ENCODE results near the gene KCNN1. TPM values are rescaled to one million over a fixed set of nuclear protein-coding genes. Genes with fewer than 3 reads are reported as not detected.
"Not testable (repeated sequence)": the region's sequence is repeated elsewhere in the genome, so short reads cannot be mapped to it uniquely, and the experiment has no call there.

The KCNN1 gene
- polyA plus RNA-seq (2013, experiment 1 of 2) = 0.12 TPM
- 0.15 TPM for polyA plus RNA-seq (2013, experiment 2 of 2)

DNA sequence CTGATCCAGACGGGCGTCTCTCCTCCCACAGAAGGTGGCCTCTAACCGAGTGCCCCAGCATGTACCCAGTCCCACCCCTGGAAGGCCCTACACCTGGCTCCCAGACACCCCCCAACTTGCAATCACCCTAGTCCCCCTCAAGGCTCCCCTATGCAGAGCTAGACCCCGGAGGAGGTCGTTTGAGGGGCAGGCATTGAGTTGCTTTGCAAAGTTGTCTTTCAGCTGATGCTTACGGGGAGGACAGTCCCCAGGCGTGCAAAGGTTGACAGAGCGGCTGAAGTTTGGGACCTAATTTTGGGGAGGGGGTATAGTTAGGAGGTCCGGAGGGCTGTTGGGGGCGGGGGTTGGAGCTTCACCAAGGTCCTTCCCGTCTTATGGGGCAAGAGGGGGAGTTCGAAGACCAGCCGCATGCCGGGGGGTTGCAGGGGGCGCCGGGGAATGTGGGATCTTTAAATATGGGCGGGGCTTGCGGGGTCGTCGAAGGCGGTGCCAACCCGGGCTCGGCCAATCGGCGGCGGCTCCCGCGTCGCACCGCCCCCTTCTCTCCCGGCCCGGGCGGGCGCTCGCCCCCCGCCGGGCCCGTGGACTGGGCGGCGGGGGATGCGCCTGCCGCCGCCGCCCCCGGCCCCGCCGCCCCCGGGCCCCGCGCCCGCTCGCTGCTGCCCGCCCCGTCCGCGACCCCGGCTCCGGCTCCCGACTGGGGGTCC, at the start of gene KCNN1:
KCNN1 (plus strand) TSS at position 558 of the 707 bp plus-strand sequence. CDS start 6,782 bp downstream, outside the sequence.
- no peak within 1 kb of the TSS for H2BK12ac ChIP-seq (ENCODE audit: low read length in 2 of 2)
- peak within 1 kb of the TSS in 1 of 2 experiments; percentile 17 for H3K23ac ChIP-seq (ENCODE audit: low read length in 2 of 2)
- no peak for DNase-seq
- H2AK5ac ChIP-seq (ENCODE audit: low read length, severe bottlenecking) = no peak within 1 kb of the TSS
- peaks cover 5% of the 10 kb centered on the region for H3K4me1 ChIP-seq (ENCODE audit: control insufficient read depth, insufficient read depth, low read depth, low read length)
- H4K91ac ChIP-seq (ENCODE audit: low read length) = no peak within 1 kb of the TSS
- no peak within 1 kb of the TSS for H2BK5ac ChIP-seq (ENCODE audit: low read depth, low read length, poor library complexity, severe bottlenecking)
- 30% methylated on average over 15 of the region's 59 CpGs for WGBS
- no peak within 1 kb of the TSS for H3K14ac ChIP-seq (ENCODE audit: low read length in 2 of 2)
- peaks cover 60% of the 10 kb centered on the region in 2 experiments for H3K27me3 ChIP-seq (ENCODE audit: control insufficient read depth in 1 of 2, insufficient read depth in 1 of 2, low read length in 2 of 2)
- H2AFZ ChIP-seq (ENCODE audit: low read depth, low read length) = no peak within 1 kb of the TSS
- H3K4me2 ChIP-seq (ENCODE audit: low read length, poor library complexity, severe bottlenecking) = no peak within 1 kb of the TSS
- H2BK120ac ChIP-seq (ENCODE audit: low read depth, low read length) = no peak within 1 kb of the TSS
- no peak within 1 kb of the TSS for H3K4ac ChIP-seq (ENCODE audit: low read depth in 1 of 2, low read length in 2 of 2)
- no peak within 1 kb of the TSS for H4K8ac ChIP-seq (ENCODE audit: low read length)
- H3K4me3 ChIP-seq (ENCODE audit: insufficient read depth in 1 of 2, low read depth in 1 of 2, low read length in 2 of 2) = no peak within 1 kb of the TSS
- H3K36me3 ChIP-seq (ENCODE audit: control insufficient read depth in 1 of 2, insufficient read depth in 2 of 2, low read depth in 1 of 2, low read length in 2 of 2) = no peaks in the 10 kb centered on the region
- H2BK15ac ChIP-seq (ENCODE audit: low read depth, poor library complexity, severe bottlenecking) = no peak within 1 kb of the TSS
- H3K9ac ChIP-seq (ENCODE audit: low read length) = no peak within 1 kb of the TSS
- H3K27ac ChIP-seq (ENCODE audit: low read length, poor library complexity, severe bottlenecking) = no peak within 1 kb of the TSS
- no peaks in the 10 kb centered on the region for H3K79me1 ChIP-seq (replicated peaks; ENCODE audit: low read length, poor library complexity, severe bottlenecking)
- H3K9me3 ChIP-seq (ENCODE audit: control insufficient read depth, low read length) = no peaks in the 10 kb centered on the region
- no peak within 1 kb of the TSS for H3K18ac ChIP-seq (ENCODE audit: low read depth in 1 of 2, low read length in 2 of 2)

DNA sequence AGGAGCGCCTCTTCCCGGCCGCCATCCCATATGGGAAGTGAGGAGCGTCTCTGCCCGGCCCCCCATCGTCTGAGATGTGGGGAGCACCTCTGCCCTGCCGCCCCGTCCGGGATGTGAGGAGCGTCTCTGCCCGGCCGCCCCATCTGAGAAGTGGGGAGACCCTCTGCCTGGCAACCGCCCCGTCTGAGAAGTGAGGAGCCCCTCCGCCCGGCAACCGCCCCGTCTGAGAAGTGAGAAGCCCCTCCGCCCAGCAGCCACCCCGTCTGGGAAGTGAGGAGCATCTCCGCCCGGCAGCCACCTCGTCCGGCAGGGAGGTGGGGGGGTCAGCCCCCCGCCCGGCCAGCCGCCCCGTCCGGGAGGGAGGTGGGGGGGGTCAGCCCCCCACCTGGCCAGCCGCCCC, 48.8 kb upstream of the KCNN1 start:
- not testable (repeated sequence) for H3K9me3 ChIP-seq (ENCODE audit: control insufficient read depth, low read length); H4K91ac ChIP-seq (ENCODE audit: low read length)

DNA sequence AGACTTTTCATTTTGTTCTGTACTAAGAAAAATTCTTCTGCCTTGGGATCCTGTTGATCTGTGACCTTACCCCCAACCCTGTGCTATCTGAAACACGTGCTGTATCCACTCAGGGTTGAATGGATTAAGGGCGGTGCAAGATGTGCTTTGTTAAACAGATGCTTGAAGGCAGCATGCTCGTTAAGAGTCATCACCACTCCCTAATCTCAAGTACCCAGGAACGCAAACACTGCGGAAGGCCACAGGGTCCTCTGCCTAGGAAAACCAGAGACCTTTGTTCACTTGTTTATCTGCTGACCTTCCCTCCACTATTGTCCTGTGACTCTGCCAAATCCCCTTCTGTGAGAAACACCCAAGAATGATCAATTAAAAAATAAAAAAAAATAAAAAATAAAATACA, 47.8 kb upstream of the KCNN1 start:
- H3K18ac ChIP-seq (ENCODE audit: low read depth in 1 of 2, low read length in 2 of 2); H3K27ac ChIP-seq (ENCODE audit: low read length, poor library complexity, severe bottlenecking); H3K4ac ChIP-seq (ENCODE audit: low read depth in 1 of 2, low read length in 2 of 2); H3K4me2 ChIP-seq (ENCODE audit: low read length, poor library complexity, severe bottlenecking); H2BK5ac ChIP-seq (ENCODE audit: low read depth, low read length, poor library complexity, severe bottlenecking); H4K8ac ChIP-seq (ENCODE audit: low read length); H2BK15ac ChIP-seq (ENCODE audit: low read depth, poor library complexity, severe bottlenecking); H3K4me1 ChIP-seq (ENCODE audit: control insufficient read depth, insufficient read depth, low read depth, low read length); H4K91ac ChIP-seq (ENCODE audit: low read length); H3K4me3 ChIP-seq (ENCODE audit: insufficient read depth in 1 of 2, low read depth in 1 of 2, low read length in 2 of 2); H3K79me1 ChIP-seq (replicated peaks; ENCODE audit: low read length, poor library complexity, severe bottlenecking); DNase-seq; H3K23ac ChIP-seq (ENCODE audit: low read length in 2 of 2); H3K14ac ChIP-seq (ENCODE audit: low read length in 2 of 2); H2AFZ ChIP-seq (ENCODE audit: low read depth, low read length); H3K36me3 ChIP-seq (ENCODE audit: control insufficient read depth in 1 of 2, insufficient read depth in 2 of 2, low read depth in 1 of 2, low read length in 2 of 2); H3K9me3 ChIP-seq (ENCODE audit: control insufficient read depth, low read length); H3K9ac ChIP-seq (ENCODE audit: low read length); H2AK5ac ChIP-seq (ENCODE audit: low read length, severe bottlenecking); H2BK120ac ChIP-seq (ENCODE audit: low read depth, low read length); H3K27me3 ChIP-seq (ENCODE audit: control insufficient read depth in 1 of 2, insufficient read depth in 1 of 2, low read length in 2 of 2); H2BK12ac ChIP-seq (ENCODE audit: low read length in 2 of 2): not testable (repeated sequence)
- WGBS = 69% methylated on average over 2 of the region's 5 CpGs

More for the DNA sequence above, 48.8 kb upstream of the KCNN1 start:
- not testable (repeated sequence) for H3K4me2 ChIP-seq (ENCODE audit: low read length, poor library complexity, severe bottlenecking); H4K8ac ChIP-seq (ENCODE audit: low read length); H3K4me1 ChIP-seq (ENCODE audit: control insufficient read depth, insufficient read depth, low read depth, low read length); H2BK5ac ChIP-seq (ENCODE audit: low read depth, low read length, poor library complexity, severe bottlenecking); H3K9ac ChIP-seq (ENCODE audit: low read length); H3K27ac ChIP-seq (ENCODE audit: low read length, poor library complexity, severe bottlenecking); H3K23ac ChIP-seq (ENCODE audit: low read length in 2 of 2); H3K36me3 ChIP-seq (ENCODE audit: control insufficient read depth in 1 of 2, insufficient read depth in 2 of 2, low read depth in 1 of 2, low read length in 2 of 2); H3K27me3 ChIP-seq (ENCODE audit: control insufficient read depth in 1 of 2, insufficient read depth in 1 of 2, low read length in 2 of 2); H2BK120ac ChIP-seq (ENCODE audit: low read depth, low read length); H3K79me1 ChIP-seq (replicated peaks; ENCODE audit: low read length, poor library complexity, severe bottlenecking); H3K4me3 ChIP-seq (ENCODE audit: insufficient read depth in 1 of 2, low read depth in 1 of 2, low read length in 2 of 2); H2BK15ac ChIP-seq (ENCODE audit: low read depth, poor library complexity, severe bottlenecking); H2BK12ac ChIP-seq (ENCODE audit: low read length in 2 of 2); H3K14ac ChIP-seq (ENCODE audit: low read length in 2 of 2); H3K18ac ChIP-seq (ENCODE audit: low read depth in 1 of 2, low read length in 2 of 2); DNase-seq; H3K4ac ChIP-seq (ENCODE audit: low read depth in 1 of 2, low read length in 2 of 2); H2AK5ac ChIP-seq (ENCODE audit: low read length, severe bottlenecking); H2AFZ ChIP-seq (ENCODE audit: low read depth, low read length)
- 91% methylated on average over 16 of the region's 30 CpGs for WGBS

DNA sequence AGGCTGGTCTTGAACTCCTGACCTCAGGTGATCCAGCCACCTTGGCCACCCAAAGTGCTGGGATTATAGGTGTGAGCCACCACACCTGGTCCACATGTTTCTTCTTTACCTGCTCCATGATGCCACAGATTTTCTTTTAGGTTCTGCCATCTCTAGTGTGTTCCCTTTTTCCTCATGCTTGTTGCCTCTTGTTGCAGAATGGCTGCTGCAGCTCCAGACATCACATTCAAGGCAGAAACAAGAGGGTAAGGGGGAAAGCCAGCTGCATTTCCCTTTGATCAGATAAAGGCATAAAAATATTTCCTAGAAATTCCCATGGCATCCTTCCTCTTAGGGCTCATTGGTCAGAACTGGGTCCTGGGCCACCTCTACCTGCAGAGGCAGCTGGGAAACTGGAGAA, 46.4 kb upstream of the KCNN1 start:
- Histone ChIP-seq H3K27ac (ENCODE audit: low read length, poor library complexity, severe bottlenecking) (no peak overlapping the region), H2AK5ac (ENCODE audit: low read length, severe bottlenecking) (no peak overlapping the region), H3K9ac (ENCODE audit: low read length) (no peak overlapping the region), H2BK12ac (ENCODE audit: low read length in 2 of 2) (no peak overlapping the region), H2BK15ac (ENCODE audit: low read depth, poor library complexity, severe bottlenecking) (no peak overlapping the region), H4K8ac (ENCODE audit: low read length) (no peak overlapping the region), H3K4ac (ENCODE audit: low read depth in 1 of 2, low read length in 2 of 2) (no peak overlapping the region), H2AFZ (ENCODE audit: low read depth, low read length) (no peak overlapping the region), H3K9me3 (ENCODE audit: control insufficient read depth, low read length) (peaks cover 6% of the 10 kb centered on the region), H3K27me3 (ENCODE audit: control insufficient read depth in 1 of 2, insufficient read depth in 1 of 2, low read length in 2 of 2) (peaks cover 0 to 12% of the 10 kb centered on the region in 2 experiments), H3K4me1 (ENCODE audit: control insufficient read depth, insufficient read depth, low read depth, low read length) (no peaks in the 10 kb centered on the region), H3K4me3 (ENCODE audit: insufficient read depth in 1 of 2, low read depth in 1 of 2, low read length in 2 of 2) (no peak overlapping the region), H2BK120ac (ENCODE audit: low read depth, low read length) (no peak overlapping the region), H3K4me2 (ENCODE audit: low read length, poor library complexity, severe bottlenecking) (no peak overlapping the region), H3K18ac (ENCODE audit: low read depth in 1 of 2, low read length in 2 of 2) (no peak overlapping the region), H3K36me3 (ENCODE audit: control insufficient read depth in 1 of 2, insufficient read depth in 2 of 2, low read depth in 1 of 2, low read length in 2 of 2) (no peaks in the 10 kb centered on the region), H3K14ac (ENCODE audit: low read length in 2 of 2) (no peak overlapping the region), H2BK5ac (ENCODE audit: low read depth, low read length, poor library complexity, severe bottlenecking) (no peak overlapping the region), H3K79me1 (replicated peaks; ENCODE audit: low read length, poor library complexity, severe bottlenecking) (no peaks in the 10 kb centered on the region), H4K91ac (ENCODE audit: low read length) (no peak overlapping the region), H3K23ac (ENCODE audit: low read length in 2 of 2) (no peak overlapping the region)
- DNase-seq = no peak

Data from mesenchymal stem cell (in vitro differentiated cells and primary cell).